Duodenal mucosa (tissue), 2 donors: ENCODE results near the gene SHKBP1.

ENCODE experiments used
- H3K27ac ChIP-seq: one replicate; pipeline ENCODE4 v1.7.0; 2013; ENCODE audit warnings: low read depth, low read length
- H3K27me3 ChIP-seq, 2 donors: one replicate each; pipeline ENCODE4 v1.7.0; 2013; ENCODE audit warnings: low read length in 2 of 2, control low read depth in 1 of 2; ENCODE audit not compliant: insufficient read depth in 2 of 2, control insufficient read depth in 1 of 2
- H3K36me3 ChIP-seq, 2 donors: one replicate each; pipeline ENCODE4 v1.7.0; 2013; ENCODE audit warnings: low read length in 2 of 2, control low read depth in 1 of 2; ENCODE audit not compliant: insufficient read depth in 2 of 2, control insufficient read depth in 1 of 2
- H3K4me1 ChIP-seq, 2 donors: one replicate each; pipeline ENCODE4 v1.7.0; 2013; ENCODE audit warnings: low read length in 2 of 2, control low read depth in 1 of 2; ENCODE audit not compliant: insufficient read depth in 2 of 2, control insufficient read depth in 1 of 2
- H3K4me3 ChIP-seq, 2 donors: one replicate each; pipeline ENCODE4 v1.7.0; 2013; ENCODE audit warnings: low read length in 2 of 2, low read depth in 1 of 2
- H3K9ac ChIP-seq, 2 donors: one replicate each; pipeline ENCODE4 v1.7.0; 2013; ENCODE audit warnings: low read length in 2 of 2, low read depth in 1 of 2
- H3K9me3 ChIP-seq, 2 donors: one replicate each; pipeline ENCODE4 v1.7.0; 2013; ENCODE audit warnings: low read length in 2 of 2, control low read depth in 1 of 2; ENCODE audit not compliant: control insufficient read depth in 1 of 2

The SHKBP1 gene

GRCh38 chr19:40576585-40577451 is at the start of gene SHKBP1:
SHKBP1 (plus strand) TSS chr19:40576873; CDS start chr19:40576900, 27 bp downstream.
- no peak within 1 kb of the TSS for H3K27ac ChIP-seq
- H3K27me3 ChIP-seq: no peaks in the 10 kb centered on the region
- no peaks in the 10 kb centered on the region for H3K9me3 ChIP-seq
- H3K4me3 ChIP-seq: peak within 1 kb of the TSS; percentile 88 to 94
- peak within 1 kb of the TSS; percentile 71 to 89 for H3K9ac ChIP-seq
- peaks cover 11 to 18% of the 10 kb centered on the region in 2 donors for H3K36me3 ChIP-seq
- peaks cover 11 to 14% of the 10 kb centered on the region in 2 donors for H3K4me1 ChIP-seq

GRCh38 chr19:40528078-40528477 is 48.6 kb upstream of the SHKBP1 start:
- Histone ChIP-seq H3K4me1 (peaks cover 7 to 12% of the 10 kb centered on the region in 2 donors), H3K27me3 (peaks cover 0 to 6% of the 10 kb centered on the region in 2 donors), H3K9me3 (no peaks in the 10 kb centered on the region)

GRCh38 chr19:40528533-40529092 is 48.1 kb upstream of the SHKBP1 start:
- no peak overlapping the region for H3K9ac ChIP-seq
- no peaks in the 10 kb centered on the region for H3K9me3 ChIP-seq
- no peak overlapping the region for H3K27ac ChIP-seq
- no peaks in the 10 kb centered on the region for H3K36me3 ChIP-seq
- H3K27me3 ChIP-seq: peaks cover 0 to 6% of the 10 kb centered on the region in 2 donors
- peak overlapping the region in 1 of 2 donors; percentile 65 for H3K4me3 ChIP-seq
- H3K4me1 ChIP-seq: peaks cover 6 to 7% of the 10 kb centered on the region in 2 donors

More at GRCh38 chr19:40528078-40528477, 48.6 kb upstream of the SHKBP1 start:
- no peak overlapping the region for H3K27ac ChIP-seq
- H3K4me3 ChIP-seq: no peak overlapping the region
- H3K9ac ChIP-seq: no peak overlapping the region
- no peaks in the 10 kb centered on the region for H3K36me3 ChIP-seq

GRCh38 chr19:40529093-40529954 is 47.3 kb upstream of the SHKBP1 start:
- Histone ChIP-seq H3K27me3 (peaks cover 0 to 6% of the 10 kb centered on the region in 2 donors), H3K4me1 (peaks cover 6 to 7% of the 10 kb centered on the region in 2 donors), H3K9me3 (peaks cover 3 to 5% of the 10 kb centered on the region in 2 donors), H3K4me3 (peak overlapping the region; percentile 65 to 76), H3K36me3 (no peaks in the 10 kb centered on the region), H3K27ac (no peak overlapping the region), H3K9ac (peak overlapping the region; percentile 43 to 46)

- Histone ChIP-seq H3K9me3 (peaks cover 3 to 6% of the 10 kb centered on the region in 2 donors), H3K9ac (no peak overlapping the region), H3K4me1 (peaks cover 6 to 7% of the 10 kb centered on the region in 2 donors), H3K27ac (no peak overlapping the region), H3K27me3 (peaks cover 0 to 6% of the 10 kb centered on the region in 2 donors), H3K4me3 (no peak overlapping the region), H3K36me3 (no peaks in the 10 kb centered on the region)
These were observed 46.4 kb upstream of the SHKBP1 start for GRCh38 chr19:40530091-40530901.

- H3K4me1 ChIP-seq: peaks cover 6 to 7% of the 10 kb centered on the region in 2 donors
- no peak overlapping the region for H3K27ac ChIP-seq
- H3K36me3 ChIP-seq: no peaks in the 10 kb centered on the region
- H3K27me3 ChIP-seq: peaks cover 0 to 6% of the 10 kb centered on the region in 2 donors
- peaks cover 3 to 6% of the 10 kb centered on the region in 2 donors for H3K9me3 ChIP-seq
- H3K4me3 ChIP-seq: no peak overlapping the region
- no peak overlapping the region for H3K9ac ChIP-seq
These were observed 43.2 kb upstream of the SHKBP1 start for GRCh38 chr19:40533508-40533907.

GRCh38 chr19:40534148-40534547 is 42.5 kb upstream of the SHKBP1 start:
- no peak overlapping the region for H3K27ac ChIP-seq
- H3K4me1 ChIP-seq: peaks cover 6 to 7% of the 10 kb centered on the region in 2 donors
- no peak overlapping the region for H3K9ac ChIP-seq
- no peaks in the 10 kb centered on the region for H3K36me3 ChIP-seq
- H3K27me3 ChIP-seq: peaks cover 0 to 6% of the 10 kb centered on the region in 2 donors
- peaks cover 3 to 6% of the 10 kb centered on the region in 2 donors for H3K9me3 ChIP-seq
- H3K4me3 ChIP-seq: no peak overlapping the region

- H3K36me3 ChIP-seq: no peaks in the 10 kb centered on the region
- H3K27me3 ChIP-seq: no peaks in the 10 kb centered on the region
- peaks cover 0 to 4% of the 10 kb centered on the region in 2 donors for H3K4me1 ChIP-seq
- H3K27ac ChIP-seq: no peak overlapping the region
- H3K9ac ChIP-seq: no peak overlapping the region
- peaks cover 3 to 4% of the 10 kb centered on the region in 2 donors for H3K9me3 ChIP-seq
- H3K4me3 ChIP-seq: no peak overlapping the region
These were observed 37.6 kb upstream of the SHKBP1 start for GRCh38 chr19:40539070-40539469.

GRCh38 chr19:40542202-40542859 is 34.3 kb upstream of the SHKBP1 start:
- Histone ChIP-seq H3K4me3 (no peak overlapping the region), H3K27ac (no peak overlapping the region)

More at GRCh38 chr19:40542202-40542859, 34.3 kb upstream of the SHKBP1 start:
- Histone ChIP-seq H3K27me3 (no peaks in the 10 kb centered on the region), H3K4me1 (peaks cover 0 to 4% of the 10 kb centered on the region in 2 donors), H3K9me3 (no peaks in the 10 kb centered on the region), H3K36me3 (no peaks in the 10 kb centered on the region), H3K9ac (no peak overlapping the region)
